GM10266 (cell line): Measurements from ENCODE around the gene IFTAP.
"Not testable (repeated sequence)": the region's sequence is repeated elsewhere in the genome, so short reads cannot be mapped to it uniquely, and the experiment has no call there.

ENCODE experiments used
- DNase-seq: peaks from one replicate; pipeline ENCODE4 v3.0.0; 2012; ENCODE audit errors: extremely low spot score
- TF ChIP-seq, protein P1 (sequence below): IDR thresholded peaks from 2 replicates; pipeline ENCODE4 v1.5.1; 2012; ENCODE audit warnings: mild to moderate bottlenecking, low read depth; ENCODE audit not compliant: control insufficient read depth, insufficient read depth; ENCODE audit errors: missing control alignments

IFTAP gene

DNA sequence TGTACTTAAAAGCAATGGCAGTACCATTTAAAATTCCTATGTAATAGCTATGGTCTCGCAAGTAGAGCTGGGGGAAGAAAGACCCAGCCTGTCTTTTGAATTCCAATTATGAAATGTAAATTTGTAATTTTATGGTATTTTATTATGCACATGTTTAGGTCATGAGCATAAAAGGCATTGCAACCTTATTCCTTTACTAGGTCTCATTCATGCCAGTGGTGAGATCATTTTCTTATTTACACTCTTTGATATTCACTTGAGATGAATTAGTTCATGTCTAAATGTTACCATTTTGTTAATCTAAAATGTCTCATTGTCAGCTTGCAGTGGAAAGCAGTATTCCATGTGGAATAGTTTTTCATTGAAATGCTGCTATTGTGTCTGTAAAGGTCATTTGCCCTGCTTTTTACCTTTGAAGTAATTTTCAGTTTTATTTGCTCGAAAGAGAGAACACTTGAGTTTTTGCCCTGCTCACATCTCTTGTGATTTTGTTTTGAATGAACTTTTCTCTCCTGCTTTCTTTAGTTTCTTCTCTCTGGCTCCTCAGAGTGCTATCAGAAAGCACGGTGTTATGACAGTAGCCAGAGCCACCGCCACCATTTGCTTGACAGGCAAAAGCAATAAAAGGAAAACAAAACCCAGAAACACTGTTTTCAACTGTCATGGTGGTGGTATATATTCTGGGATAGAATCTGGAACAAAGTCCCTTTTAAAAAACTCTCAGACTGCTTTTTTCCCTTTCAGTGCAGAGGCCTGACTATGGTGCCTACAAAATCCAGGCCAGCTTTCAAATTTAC, 41.0 kb downstream of the IFTAP start:
- DNase-seq = no peak
- TF ChIP-seq, protein P1, sequence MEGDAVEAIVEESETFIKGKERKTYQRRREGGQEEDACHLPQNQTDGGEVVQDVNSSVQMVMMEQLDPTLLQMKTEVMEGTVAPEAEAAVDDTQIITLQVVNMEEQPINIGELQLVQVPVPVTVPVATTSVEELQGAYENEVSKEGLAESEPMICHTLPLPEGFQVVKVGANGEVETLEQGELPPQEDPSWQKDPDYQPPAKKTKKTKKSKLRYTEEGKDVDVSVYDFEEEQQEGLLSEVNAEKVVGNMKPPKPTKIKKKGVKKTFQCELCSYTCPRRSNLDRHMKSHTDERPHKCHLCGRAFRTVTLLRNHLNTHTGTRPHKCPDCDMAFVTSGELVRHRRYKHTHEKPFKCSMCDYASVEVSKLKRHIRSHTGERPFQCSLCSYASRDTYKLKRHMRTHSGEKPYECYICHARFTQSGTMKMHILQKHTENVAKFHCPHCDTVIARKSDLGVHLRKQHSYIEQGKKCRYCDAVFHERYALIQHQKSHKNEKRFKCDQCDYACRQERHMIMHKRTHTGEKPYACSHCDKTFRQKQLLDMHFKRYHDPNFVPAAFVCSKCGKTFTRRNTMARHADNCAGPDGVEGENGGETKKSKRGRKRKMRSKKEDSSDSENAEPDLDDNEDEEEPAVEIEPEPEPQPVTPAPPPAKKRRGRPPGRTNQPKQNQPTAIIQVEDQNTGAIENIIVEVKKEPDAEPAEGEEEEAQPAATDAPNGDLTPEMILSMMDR = no peak

DNA sequence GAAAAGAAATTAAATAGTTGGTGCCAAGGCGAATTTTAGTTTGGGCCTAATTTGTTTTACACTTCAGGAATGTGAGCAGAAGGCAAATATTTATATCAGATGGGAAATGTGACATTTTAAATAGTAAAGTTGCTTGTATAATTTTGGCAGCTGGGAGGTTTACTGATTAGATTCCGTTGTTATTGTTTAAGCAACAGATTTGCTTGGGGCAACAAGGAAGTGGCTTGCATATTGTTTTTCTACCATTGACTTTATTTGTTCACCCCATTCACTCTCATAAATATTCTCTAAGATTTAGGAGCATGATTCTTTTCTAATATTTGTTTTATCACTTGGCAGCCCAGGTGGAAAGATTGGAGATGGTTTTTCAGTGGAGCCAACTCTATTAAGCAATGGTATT, 44.3 kb downstream of the IFTAP start:
- TF ChIP-seq, protein P1 = no peak
- no peak for DNase-seq

DNA sequence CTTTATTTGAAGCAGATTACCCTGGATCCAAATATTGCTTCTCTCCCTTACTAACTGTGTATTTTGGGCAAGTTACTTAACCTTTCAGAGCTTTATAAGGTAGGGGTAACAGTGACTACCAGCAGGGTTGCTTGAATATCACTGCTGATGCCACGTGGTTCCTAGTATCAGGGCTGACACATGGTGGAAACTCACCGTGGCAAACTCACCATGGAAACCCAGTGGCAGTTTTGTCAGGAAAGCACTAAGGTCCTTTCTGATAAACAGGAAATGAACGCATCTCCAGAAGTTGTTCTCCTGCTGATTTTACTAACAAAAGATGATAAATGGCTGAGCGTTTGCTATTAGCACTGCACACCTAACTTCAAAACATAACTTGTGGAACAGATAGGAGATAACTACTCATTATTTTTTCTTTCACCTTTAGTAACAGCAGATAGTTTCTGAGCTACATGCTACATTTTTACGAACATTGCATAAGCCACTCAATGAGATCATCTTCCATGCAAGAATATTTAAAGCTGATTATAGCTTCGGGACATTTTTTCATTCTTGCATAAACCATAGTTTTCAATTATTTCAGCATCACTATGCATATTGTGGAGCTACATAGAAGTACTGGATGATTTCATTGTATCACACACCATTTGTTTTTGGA, 63.4 kb downstream of the IFTAP start:
- TF ChIP-seq, protein P1 = no peak
- DNase-seq = no peak

DNA sequence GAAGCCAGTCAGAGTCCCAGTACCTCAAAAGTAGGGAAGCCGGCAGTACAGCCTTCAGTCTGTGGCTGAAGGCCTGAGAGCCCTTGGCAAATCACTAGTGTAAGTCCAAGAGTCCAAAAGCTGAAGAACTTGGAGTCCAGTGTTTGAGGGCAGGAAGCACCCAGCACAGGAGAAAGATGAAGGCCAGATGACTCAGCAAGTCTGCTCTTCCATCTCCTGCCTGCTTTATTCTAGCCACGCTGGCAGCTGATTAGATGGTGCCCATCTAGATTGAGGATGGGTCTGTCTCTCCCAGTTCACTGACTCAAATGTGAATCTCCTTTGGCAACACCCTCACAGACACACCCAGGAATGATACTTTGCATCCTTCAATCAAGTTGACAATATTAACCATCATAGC, 67.1 kb downstream of the IFTAP start:
- DNase-seq = not testable (repeated sequence)

DNA sequence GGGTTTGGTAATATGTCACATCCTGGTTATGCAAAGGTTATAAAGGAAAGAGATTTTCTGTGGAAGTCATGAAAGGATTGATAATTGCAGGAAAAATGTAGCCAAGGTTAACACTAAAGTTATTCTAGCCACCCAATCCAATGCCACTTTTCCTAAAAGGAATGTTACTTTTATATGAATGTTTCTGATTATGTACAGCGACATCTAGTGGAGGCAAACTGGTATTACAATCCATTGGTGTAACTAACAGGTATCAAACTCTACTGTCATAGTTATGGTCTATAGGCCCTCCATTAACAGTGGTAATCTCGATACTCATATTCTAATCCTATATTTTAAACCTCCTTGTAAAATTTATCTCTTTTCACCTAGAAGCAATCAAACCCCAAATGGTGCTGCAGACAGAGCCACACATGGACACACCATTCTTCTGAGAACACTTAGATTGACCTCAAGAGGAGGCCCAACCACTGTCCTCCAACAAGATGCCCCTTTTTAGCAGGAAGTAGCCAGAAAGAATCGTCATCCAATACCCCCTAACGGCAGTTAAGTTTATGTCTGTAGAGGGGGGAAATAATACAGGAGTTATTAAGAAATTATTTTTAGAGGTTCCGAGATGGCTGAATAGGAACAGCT, 78.6 kb downstream of the IFTAP start:
- DNase-seq = peak; percentile 10
- TF ChIP-seq, protein P1 = peak; percentile 74

DNA sequence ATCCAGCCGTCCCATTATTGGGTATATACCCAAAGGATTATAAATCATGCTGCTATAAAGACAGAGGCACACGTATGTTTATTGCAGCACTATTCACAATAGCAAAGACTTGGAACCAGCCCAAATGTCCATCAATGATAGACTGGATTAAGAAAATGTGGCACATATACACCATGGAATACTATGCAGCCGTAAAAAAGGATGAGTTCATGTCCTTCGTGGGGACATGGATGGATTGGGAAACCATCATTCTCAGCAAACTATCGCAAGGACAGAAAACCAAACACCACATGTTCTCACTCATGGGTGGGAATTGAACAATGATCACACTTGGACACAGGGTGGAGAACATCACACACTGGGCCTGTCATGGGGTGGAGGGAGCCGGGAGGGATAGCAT, 85.2 kb downstream of the IFTAP start:
- DNase-seq = not testable (repeated sequence)

DNA sequence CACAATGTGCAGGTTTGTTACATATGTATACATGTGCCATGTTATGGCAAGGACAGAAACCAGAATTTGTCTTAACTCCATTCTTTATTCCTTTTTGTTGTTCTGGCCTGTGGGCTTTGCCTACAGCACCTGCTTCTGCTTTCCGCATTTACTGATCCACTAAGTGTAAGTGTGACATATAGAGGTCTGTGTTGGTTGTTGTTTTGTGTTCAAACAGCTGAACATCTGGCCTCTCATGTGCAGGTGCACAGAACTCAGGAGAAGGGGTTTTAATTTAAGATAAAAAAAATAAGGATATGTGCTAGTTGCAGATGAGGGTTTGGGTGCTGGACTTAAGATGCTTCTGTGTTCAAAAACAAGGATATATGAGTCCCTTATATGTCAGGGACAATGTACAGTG, 89.5 kb downstream of the IFTAP start:
- TF ChIP-seq, protein P1 = no peak
- DNase-seq = no peak

DNA sequence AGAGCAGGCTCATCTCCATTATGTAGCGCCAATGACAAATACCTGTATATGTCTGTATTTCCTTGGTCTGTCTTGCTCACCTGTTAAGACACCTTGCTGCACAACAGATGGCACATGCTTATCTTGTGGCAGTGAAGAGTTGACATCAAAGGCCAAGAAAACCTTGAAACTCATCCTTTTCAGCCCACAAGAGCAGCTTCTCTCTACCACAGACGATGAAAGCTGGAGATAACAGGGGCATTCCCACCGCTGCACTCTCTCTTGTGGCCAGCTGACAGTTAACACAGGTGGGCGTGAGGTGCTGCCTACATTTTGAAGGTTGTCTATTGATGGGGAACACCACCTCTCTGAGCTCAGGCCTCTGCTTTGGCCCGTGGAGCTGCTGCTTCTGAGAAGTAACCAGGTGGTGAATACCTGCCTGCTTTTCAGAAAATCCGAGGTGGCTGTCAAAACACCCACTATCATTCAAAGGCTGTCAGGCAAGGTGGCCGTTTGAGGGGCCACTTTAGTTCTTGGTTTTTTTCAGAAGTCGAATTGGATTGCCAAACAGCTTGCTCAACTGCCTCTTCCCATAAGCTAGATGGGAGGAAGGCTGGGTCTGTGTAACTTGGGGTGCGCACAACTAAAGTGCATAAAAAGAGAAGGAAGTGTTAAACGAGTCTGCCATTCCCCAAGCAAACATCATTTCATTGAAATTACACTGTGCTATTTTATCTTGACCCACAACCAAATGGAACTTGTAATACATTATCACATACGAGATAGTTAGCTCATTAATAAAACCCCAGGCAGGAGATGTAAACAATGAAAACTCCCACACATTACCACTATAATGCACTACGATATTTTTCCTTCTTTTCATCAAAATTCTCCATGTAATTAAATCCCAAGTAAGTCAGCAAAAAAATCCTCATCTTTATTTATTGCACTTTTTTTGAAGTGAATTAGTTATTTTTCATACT, 90.8 kb downstream of the IFTAP start:
- peak; percentile 12 for DNase-seq
- TF ChIP-seq, protein P1 = no peak
